ENCODE data around the gene APP.
"Not testable (repeated sequence)": the region's sequence is repeated elsewhere in the genome, so short reads cannot be mapped to it uniquely, and the experiment has no call there.

APP gene

DNA sequence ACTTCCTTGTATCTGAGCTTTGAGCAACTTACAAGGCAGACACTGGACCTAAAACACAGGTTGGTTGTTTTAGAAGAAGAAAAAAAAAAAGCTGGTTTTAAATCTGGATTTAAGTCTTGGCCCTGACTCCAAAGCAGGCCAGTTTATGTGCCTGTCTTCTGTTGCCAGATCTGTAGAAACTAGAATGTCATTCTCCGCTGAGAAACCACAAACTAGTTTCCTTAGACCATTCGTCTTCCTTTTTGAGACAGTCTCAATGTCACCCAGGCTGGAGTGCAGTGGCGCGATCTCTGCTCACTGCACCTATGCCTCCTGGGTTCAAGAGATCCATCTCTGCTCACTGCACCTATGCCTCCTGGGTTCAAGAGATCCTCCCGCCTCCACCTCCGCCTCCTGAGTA is 33.9 kb downstream of the APP start:
- Histone ChIP-seq H3K9ac (no peak overlapping the region; the same call in 1 of the 2 replicates), H3K36me3 (ENCODE audit: insufficient read depth) (no peaks in the 10 kb centered on the region), H3K4me1 (ENCODE audit: low read depth, poor library complexity, severe bottlenecking) (peaks cover 53% of the 10 kb centered on the region), H3K79me2 (ENCODE audit: insufficient read depth, low read depth) (peaks cover 80% of the 10 kb centered on the region), H4K20me1 (ENCODE audit: insufficient read depth) (peaks cover 31% of the 10 kb centered on the region), H3K27ac (peak overlapping the region; percentile 54), H2AFZ (ENCODE audit: low read depth) (no peak overlapping the region), H3K4me2 (peak overlapping the region; percentile 71), H3K4me3 (IDR thresholded peaks at IDR 0.05; ENCODE audit: insufficient read depth, low read depth, low read length) (no peak overlapping the region), H3K27me3 (ENCODE audit: insufficient read depth, low read depth) (no peaks in the 10 kb centered on the region)
- TF ChIP-seq, protein P1, sequence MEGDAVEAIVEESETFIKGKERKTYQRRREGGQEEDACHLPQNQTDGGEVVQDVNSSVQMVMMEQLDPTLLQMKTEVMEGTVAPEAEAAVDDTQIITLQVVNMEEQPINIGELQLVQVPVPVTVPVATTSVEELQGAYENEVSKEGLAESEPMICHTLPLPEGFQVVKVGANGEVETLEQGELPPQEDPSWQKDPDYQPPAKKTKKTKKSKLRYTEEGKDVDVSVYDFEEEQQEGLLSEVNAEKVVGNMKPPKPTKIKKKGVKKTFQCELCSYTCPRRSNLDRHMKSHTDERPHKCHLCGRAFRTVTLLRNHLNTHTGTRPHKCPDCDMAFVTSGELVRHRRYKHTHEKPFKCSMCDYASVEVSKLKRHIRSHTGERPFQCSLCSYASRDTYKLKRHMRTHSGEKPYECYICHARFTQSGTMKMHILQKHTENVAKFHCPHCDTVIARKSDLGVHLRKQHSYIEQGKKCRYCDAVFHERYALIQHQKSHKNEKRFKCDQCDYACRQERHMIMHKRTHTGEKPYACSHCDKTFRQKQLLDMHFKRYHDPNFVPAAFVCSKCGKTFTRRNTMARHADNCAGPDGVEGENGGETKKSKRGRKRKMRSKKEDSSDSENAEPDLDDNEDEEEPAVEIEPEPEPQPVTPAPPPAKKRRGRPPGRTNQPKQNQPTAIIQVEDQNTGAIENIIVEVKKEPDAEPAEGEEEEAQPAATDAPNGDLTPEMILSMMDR (conservative IDR thresholded peaks at IDR 0.05; ENCODE audit: low read depth, low read length) = no peak

DNA sequence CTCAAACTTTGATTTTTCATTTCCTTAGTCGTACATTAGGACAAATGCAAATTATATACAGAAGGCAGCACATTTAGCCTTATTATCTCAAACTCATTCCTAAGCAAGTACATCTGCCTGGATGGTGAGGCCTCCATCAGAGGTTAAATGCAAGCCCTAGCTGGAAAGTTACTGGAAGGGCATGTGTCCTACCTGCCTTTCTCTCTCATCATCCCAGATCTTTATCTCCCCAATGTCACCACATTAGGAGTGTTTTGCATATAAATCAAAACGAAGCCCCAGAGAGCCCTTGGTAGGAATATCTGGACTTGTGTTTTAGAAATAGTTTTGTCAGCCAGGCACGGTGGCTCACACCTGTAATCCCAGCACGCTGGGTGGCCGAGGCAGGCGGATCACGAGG is 35.0 kb downstream of the APP start:
- Histone ChIP-seq H2AFZ (ENCODE audit: low read depth) (no peak overlapping the region), H3K4me2 (no peak overlapping the region), H4K20me1 (ENCODE audit: insufficient read depth) (peaks cover 31% of the 10 kb centered on the region), H3K27me3 (ENCODE audit: insufficient read depth, low read depth) (no peaks in the 10 kb centered on the region), H3K36me3 (ENCODE audit: insufficient read depth) (no peaks in the 10 kb centered on the region), H3K4me3 (IDR thresholded peaks at IDR 0.05; ENCODE audit: insufficient read depth, low read depth, low read length) (no peak overlapping the region), H3K27ac (no peak overlapping the region), H3K4me1 (ENCODE audit: low read depth, poor library complexity, severe bottlenecking) (peaks cover 53% of the 10 kb centered on the region), H3K9ac (no peak overlapping the region), H3K79me2 (ENCODE audit: insufficient read depth, low read depth) (peaks cover 79% of the 10 kb centered on the region)
- TF ChIP-seq, protein P1 (conservative IDR thresholded peaks at IDR 0.05; ENCODE audit: low read depth, low read length) = no peak

GRCh38 chr21:26131554-26131953 is 39.0 kb downstream of the APP start:
- Histone ChIP-seq H3K27ac (no peak overlapping the region), H3K4me1 (ENCODE audit: low read depth, poor library complexity, severe bottlenecking) (peaks cover 29% of the 10 kb centered on the region), H3K27me3 (ENCODE audit: insufficient read depth, low read depth) (no peaks in the 10 kb centered on the region), H3K4me3 (IDR thresholded peaks at IDR 0.05; ENCODE audit: insufficient read depth, low read depth, low read length) (no peak overlapping the region), H4K20me1 (ENCODE audit: insufficient read depth) (peaks cover 14% of the 10 kb centered on the region), H3K79me2 (ENCODE audit: insufficient read depth, low read depth) (peaks cover 71% of the 10 kb centered on the region), H3K9ac (no peak overlapping the region), H2AFZ (ENCODE audit: low read depth) (no peak overlapping the region), H3K4me2 (no peak overlapping the region), H3K36me3 (ENCODE audit: insufficient read depth) (no peaks in the 10 kb centered on the region)
- TF ChIP-seq, protein P1 (conservative IDR thresholded peaks at IDR 0.05; ENCODE audit: low read depth, low read length) = no peak

DNA sequence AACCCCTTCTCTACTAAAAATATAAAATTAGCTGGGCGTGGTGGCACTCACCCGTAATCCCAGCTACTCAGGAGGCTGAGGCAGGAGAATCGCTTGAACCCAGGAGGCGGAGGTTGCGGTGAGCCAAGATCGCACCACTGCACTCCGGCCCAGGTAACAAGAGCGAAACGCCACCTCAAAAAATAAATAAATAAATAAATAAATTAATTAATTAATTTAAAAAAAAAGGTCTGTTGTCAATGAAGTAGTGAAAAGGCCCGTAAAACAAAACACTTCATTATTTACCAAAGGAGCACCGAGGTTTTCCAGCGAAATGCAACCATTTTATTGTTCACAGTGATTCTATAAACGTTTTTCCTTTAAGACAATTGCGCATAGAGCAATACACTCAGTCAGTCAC is 39.5 kb downstream of the APP start:
- H3K27ac ChIP-seq; H3K9ac ChIP-seq; H3K4me2 ChIP-seq; H3K36me3 ChIP-seq (ENCODE audit: insufficient read depth); H4K20me1 ChIP-seq (ENCODE audit: insufficient read depth); H2AFZ ChIP-seq (ENCODE audit: low read depth); H3K4me3 ChIP-seq (IDR thresholded peaks at IDR 0.05; ENCODE audit: insufficient read depth, low read depth, low read length); H3K27me3 ChIP-seq (ENCODE audit: insufficient read depth, low read depth): not testable (repeated sequence)
- Histone ChIP-seq H3K4me1 (ENCODE audit: low read depth, poor library complexity, severe bottlenecking) (peaks cover 24% of the 10 kb centered on the region), H3K79me2 (ENCODE audit: insufficient read depth, low read depth) (peaks cover 67% of the 10 kb centered on the region)

GRCh38 chr21:26130249-26130881 is 40.2 kb downstream of the APP start:
- Histone ChIP-seq H3K36me3 (ENCODE audit: insufficient read depth) (no peaks in the 10 kb centered on the region), H3K4me1 (ENCODE audit: low read depth, poor library complexity, severe bottlenecking) (peaks cover 17% of the 10 kb centered on the region), H3K79me2 (ENCODE audit: insufficient read depth, low read depth) (peaks cover 66% of the 10 kb centered on the region), H2AFZ (ENCODE audit: low read depth) (no peak overlapping the region), H3K4me3 (IDR thresholded peaks at IDR 0.05; ENCODE audit: insufficient read depth, low read depth, low read length) (no peak overlapping the region), H3K27me3 (ENCODE audit: insufficient read depth, low read depth) (no peaks in the 10 kb centered on the region), H3K9ac (no peak overlapping the region), H4K20me1 (ENCODE audit: insufficient read depth) (peaks cover 9% of the 10 kb centered on the region; the same call in 1 of the 2 replicates), H3K27ac (no peak overlapping the region), H3K4me2 (no peak overlapping the region)
- TF ChIP-seq, protein P1 (conservative IDR thresholded peaks at IDR 0.05; ENCODE audit: low read depth, low read length) = no peak
